Measurements from ENCODE around the gene COL25A1. TPM values are rescaled to one million over a fixed set of nuclear protein-coding genes. Genes with fewer than 3 reads are reported as not detected.

Gene COL25A1
- total and polyA plus RNA-seq, 4 donors: 0.61 to 4.4 (median 2.1) TPM

- Histone ChIP-seq H3K4me3 (ENCODE audit: low read depth in 1 of 3, low read length in 3 of 3) (no peak overlapping the region), H3K9me3 (ENCODE audit: control insufficient read depth in 4 of 4, low read length in 3 of 4) (no peaks in the 10 kb centered on the region), H3K27me3 (ENCODE audit: control insufficient read depth in 4 of 4, insufficient read depth in 4 of 4, low read length in 3 of 4) (no peaks in the 10 kb centered on the region), H3K9ac (ENCODE audit: low read depth in 1 of 2, low read length in 2 of 2) (no peak overlapping the region), H3K27ac (ENCODE audit: low read depth in 1 of 2, low read length in 2 of 2) (no peak overlapping the region), H3K36me3 (ENCODE audit: control insufficient read depth in 4 of 4, insufficient read depth in 3 of 4, low read depth in 1 of 4, low read length in 3 of 4) (no peaks in the 10 kb centered on the region), H3K4me1 (ENCODE audit: control insufficient read depth in 4 of 4, insufficient read depth in 4 of 4, low read length in 3 of 4) (no peaks in the 10 kb centered on the region)
- no peak for TF ChIP-seq FOXA1 (IDR thresholded peaks at IDR 0.05)
- TF ChIP-seq JUND (IDR thresholded peaks at IDR 0.05): no peak
- no peak for TF ChIP-seq SP1 (IDR thresholded peaks at IDR 0.05)
- TF ChIP-seq RAD21 (IDR thresholded peaks at IDR 0.05): no peak
- no peak for TF ChIP-seq REST (IDR thresholded peaks at IDR 0.05)
- TF ChIP-seq EGR1 (IDR thresholded peaks at IDR 0.05; ENCODE audit: low read depth in 2 of 2): no peak
- TF ChIP-seq ATF3 (IDR thresholded peaks at IDR 0.05): no peak
- no peak for TF ChIP-seq FOXA2 (IDR thresholded peaks at IDR 0.05)
- TF ChIP-seq HNF4G (IDR thresholded peaks at IDR 0.05): no peak
- TF ChIP-seq, protein P1, sequence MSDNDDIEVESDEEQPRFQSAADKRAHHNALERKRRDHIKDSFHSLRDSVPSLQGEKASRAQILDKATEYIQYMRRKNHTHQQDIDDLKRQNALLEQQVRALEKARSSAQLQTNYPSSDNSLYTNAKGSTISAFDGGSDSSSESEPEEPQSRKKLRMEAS (IDR thresholded peaks at IDR 0.05): no peak
- TF ChIP-seq GABPA (IDR thresholded peaks at IDR 0.05 in 1 of 2, conservative IDR thresholded peaks at IDR 0.05 in 1 of 2): no peak
- TF ChIP-seq TAF1 (conservative IDR thresholded peaks at IDR 0.05): no peak
- no peak for TF ChIP-seq ZBTB33 (IDR thresholded peaks at IDR 0.05)
- TF ChIP-seq YY1 (IDR thresholded peaks at IDR 0.05): no peak
- no peak for TF ChIP-seq RXRA (IDR thresholded peaks at IDR 0.05)
- TF ChIP-seq, protein P2, sequence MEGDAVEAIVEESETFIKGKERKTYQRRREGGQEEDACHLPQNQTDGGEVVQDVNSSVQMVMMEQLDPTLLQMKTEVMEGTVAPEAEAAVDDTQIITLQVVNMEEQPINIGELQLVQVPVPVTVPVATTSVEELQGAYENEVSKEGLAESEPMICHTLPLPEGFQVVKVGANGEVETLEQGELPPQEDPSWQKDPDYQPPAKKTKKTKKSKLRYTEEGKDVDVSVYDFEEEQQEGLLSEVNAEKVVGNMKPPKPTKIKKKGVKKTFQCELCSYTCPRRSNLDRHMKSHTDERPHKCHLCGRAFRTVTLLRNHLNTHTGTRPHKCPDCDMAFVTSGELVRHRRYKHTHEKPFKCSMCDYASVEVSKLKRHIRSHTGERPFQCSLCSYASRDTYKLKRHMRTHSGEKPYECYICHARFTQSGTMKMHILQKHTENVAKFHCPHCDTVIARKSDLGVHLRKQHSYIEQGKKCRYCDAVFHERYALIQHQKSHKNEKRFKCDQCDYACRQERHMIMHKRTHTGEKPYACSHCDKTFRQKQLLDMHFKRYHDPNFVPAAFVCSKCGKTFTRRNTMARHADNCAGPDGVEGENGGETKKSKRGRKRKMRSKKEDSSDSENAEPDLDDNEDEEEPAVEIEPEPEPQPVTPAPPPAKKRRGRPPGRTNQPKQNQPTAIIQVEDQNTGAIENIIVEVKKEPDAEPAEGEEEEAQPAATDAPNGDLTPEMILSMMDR (IDR thresholded peaks at IDR 0.05; ENCODE audit: low read depth, low read length, missing input control): no peak
- TF ChIP-seq HNF4A (conservative IDR thresholded peaks at IDR 0.05): no peak
- no peak for DNase-seq (ENCODE audit: low spot score)
- WGBS: 62% methylated on average over 3 of the region's 3 CpGs
These were observed 36.2 kb downstream of the COL25A1 start for GRCh38 chr4:109266236-109266635.

DNA sequence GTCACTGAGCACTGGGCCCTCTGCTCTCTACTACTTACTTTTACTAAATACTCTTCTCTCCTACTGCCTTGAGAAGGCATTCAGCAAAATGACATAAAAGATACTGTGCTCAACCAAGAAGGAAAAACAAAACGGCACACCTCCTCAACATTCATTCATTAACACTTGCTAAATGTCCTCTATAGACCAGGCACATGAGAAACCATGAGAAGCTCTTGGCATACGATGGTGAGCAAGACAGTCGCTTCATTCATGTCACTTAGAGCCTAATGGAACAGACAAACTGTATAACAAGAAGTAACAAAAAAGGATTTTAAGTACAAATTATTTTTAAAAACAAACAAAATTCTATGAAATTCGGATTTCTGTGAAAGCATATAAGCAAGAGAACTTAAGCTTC, 38.7 kb downstream of the COL25A1 start:
- Histone ChIP-seq H3K27me3 (ENCODE audit: control insufficient read depth in 4 of 4, insufficient read depth in 4 of 4, low read length in 3 of 4) (no peaks in the 10 kb centered on the region), H3K9ac (ENCODE audit: low read depth in 1 of 2, low read length in 2 of 2) (no peak overlapping the region), H3K4me3 (ENCODE audit: low read depth in 1 of 3, low read length in 3 of 3) (no peak overlapping the region), H3K36me3 (ENCODE audit: control insufficient read depth in 4 of 4, insufficient read depth in 3 of 4, low read depth in 1 of 4, low read length in 3 of 4) (no peaks in the 10 kb centered on the region), H3K4me1 (ENCODE audit: control insufficient read depth in 4 of 4, insufficient read depth in 4 of 4, low read length in 3 of 4) (no peaks in the 10 kb centered on the region), H3K9me3 (ENCODE audit: control insufficient read depth in 4 of 4, low read length in 3 of 4) (no peaks in the 10 kb centered on the region), H3K27ac (ENCODE audit: low read depth in 1 of 2, low read length in 2 of 2) (no peak overlapping the region)
- WGBS: 74% methylated on average over 4 of the region's 4 CpGs
- no peak for DNase-seq (ENCODE audit: low spot score)
- TF ChIP-seq GABPA (IDR thresholded peaks at IDR 0.05 in 1 of 2, conservative IDR thresholded peaks at IDR 0.05 in 1 of 2): no peak
- TF ChIP-seq HNF4G (IDR thresholded peaks at IDR 0.05): no peak
- no peak for TF ChIP-seq NR2F2 (IDR thresholded peaks at IDR 0.05)
- no peak for TF ChIP-seq RXRA (IDR thresholded peaks at IDR 0.05)
- no peak for TF ChIP-seq TAF1 (conservative IDR thresholded peaks at IDR 0.05)
- no peak for TF ChIP-seq RAD21 (IDR thresholded peaks at IDR 0.05)
- TF ChIP-seq, protein P1 (IDR thresholded peaks at IDR 0.05): no peak
- no peak for TF ChIP-seq REST (IDR thresholded peaks at IDR 0.05)
- TF ChIP-seq ZBTB33 (IDR thresholded peaks at IDR 0.05): no peak
- no peak for TF ChIP-seq FOXA1 (IDR thresholded peaks at IDR 0.05)
- no peak for TF ChIP-seq YY1 (IDR thresholded peaks at IDR 0.05)
